NT2/D1 (cell line): ENCODE data around the gene FOXI1.

ENCODE experiments used
- DNase-seq: peaks from one replicate; pipeline ENCODE4 v3.0.0-alpha.2; 2011; ENCODE audit warnings: low read depth, low spot score
- H3K27me3 ChIP-seq: 2 replicates; pipeline ENCODE4 v1.6.0; 2011; ENCODE audit warnings: mild to moderate bottlenecking; ENCODE audit not compliant: insufficient read length, insufficient read depth
- H3K36me3 ChIP-seq: 2 replicates; pipeline ENCODE4 v1.6.1; 2011; ENCODE audit warnings: mild to moderate bottlenecking, low read length, mixed read lengths; ENCODE audit not compliant: insufficient read depth, insufficient read length
- H3K4me1 ChIP-seq: 2 replicates; pipeline ENCODE4 v1.5.1; 2011; ENCODE audit not compliant: insufficient read depth, insufficient read length
- H3K4me3 ChIP-seq: 2 replicates; pipeline ENCODE4 v1.5.1; 2011; ENCODE audit warnings: low read depth; ENCODE audit not compliant: insufficient read length
- H3K9ac ChIP-seq: 2 replicates; pipeline ENCODE4 v1.6.0; 2011; ENCODE audit warnings: low read depth; ENCODE audit not compliant: insufficient read length
- H3K9me3 ChIP-seq: 2 replicates; pipeline ENCODE4 v1.5.1; 2011; ENCODE audit warnings: mild to moderate bottlenecking, low read length; ENCODE audit not compliant: insufficient read depth
- SUZ12 ChIP-seq: IDR thresholded peaks from 2 replicates; pipeline ENCODE4 v1.6.1; 2011; ENCODE audit not compliant: insufficient read length, insufficient read depth; ENCODE audit errors: extremely low read depth
- YY1 ChIP-seq: IDR thresholded peaks from 2 replicates; pipeline ENCODE4 v1.6.1; 2011; ENCODE audit not compliant: insufficient read length, insufficient read depth
- ZNF274 ChIP-seq: IDR thresholded peaks from 2 replicates; pipeline ENCODE4 v1.6.1; 2011; ENCODE audit warnings: mild to moderate bottlenecking, low read depth, low read length

FOXI1 gene

DNA sequence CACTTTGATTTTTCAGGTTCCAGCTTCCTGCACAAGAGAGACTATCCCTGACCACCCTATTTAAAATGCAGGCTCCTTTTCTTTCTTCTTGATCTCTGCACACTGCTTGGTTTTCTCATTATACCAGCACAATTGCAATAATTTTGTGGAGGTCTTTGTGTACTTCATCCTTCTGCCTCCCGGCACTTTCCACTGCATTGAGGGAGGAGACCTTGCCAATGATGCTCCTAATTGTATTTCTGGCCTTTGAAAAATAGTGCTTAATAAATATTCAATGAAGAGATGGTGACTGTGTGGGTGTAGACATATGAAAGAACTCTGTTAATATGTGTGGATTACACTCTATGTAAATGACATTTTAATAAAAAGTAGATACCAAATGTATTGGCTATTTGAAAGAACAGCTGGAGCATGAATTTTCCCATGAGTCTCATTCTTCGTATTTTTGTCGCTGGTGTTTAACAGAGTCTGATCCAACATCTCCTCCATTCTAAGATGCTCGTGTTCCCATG lies 42.1 kb downstream of the FOXI1 start:
- no peaks in the 10 kb centered on the region for H3K9me3 ChIP-seq
- no peak overlapping the region for H3K4me3 ChIP-seq
- no peaks in the 10 kb centered on the region for H3K4me1 ChIP-seq
- no peak for TF ChIP-seq SUZ12
- TF ChIP-seq ZNF274 = no peak
- no peak for TF ChIP-seq YY1
- DNase-seq = no peak
- H3K36me3 ChIP-seq = no peaks in the 10 kb centered on the region
- H3K27me3 ChIP-seq = no peaks in the 10 kb centered on the region
- H3K9ac ChIP-seq = no peak overlapping the region

DNA sequence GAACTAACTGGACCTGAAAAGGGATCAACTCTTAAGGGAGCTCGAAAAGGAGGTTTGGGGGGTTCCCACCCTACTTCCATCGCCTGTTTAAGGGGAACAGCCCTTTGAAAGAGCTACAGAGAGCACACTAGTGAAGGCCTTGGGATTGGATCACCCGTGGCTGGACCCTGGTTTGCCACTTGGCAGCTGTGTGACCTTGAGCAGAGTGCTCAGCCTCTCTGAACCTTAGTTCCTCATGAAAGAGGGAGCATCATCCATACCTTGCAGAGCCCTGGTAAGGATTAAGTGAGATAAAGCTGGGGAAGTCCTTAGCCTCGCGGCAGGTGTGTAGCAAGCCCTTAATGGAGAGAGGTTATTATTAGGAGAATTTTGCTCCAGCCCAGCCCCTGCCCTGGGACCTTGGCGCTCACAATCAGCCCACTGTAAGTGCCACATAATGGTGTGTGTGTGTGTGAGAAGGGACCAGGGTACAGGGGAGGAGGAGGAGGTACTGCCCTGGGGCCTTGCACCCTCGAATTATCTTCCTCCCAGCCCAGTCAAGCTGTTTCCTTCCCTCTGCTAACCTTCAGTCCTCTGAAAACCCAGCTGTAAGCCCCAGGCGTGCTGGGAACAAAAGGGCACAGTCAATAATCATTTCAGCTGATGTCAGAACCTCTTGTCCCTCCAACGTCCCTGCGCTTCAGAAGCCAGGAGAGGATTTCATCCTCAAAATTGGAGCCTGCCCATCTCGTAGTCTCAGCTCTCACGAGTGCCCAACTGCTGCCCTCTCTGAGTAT lies 42.9 kb downstream of the FOXI1 start:
- Histone ChIP-seq H3K9me3 (no peaks in the 10 kb centered on the region), H3K9ac (no peak overlapping the region), H3K4me3 (no peak overlapping the region), H3K36me3 (no peaks in the 10 kb centered on the region), H3K4me1 (no peaks in the 10 kb centered on the region), H3K27me3 (no peaks in the 10 kb centered on the region)
- TF ChIP-seq YY1 (no peak), SUZ12 (no peak), ZNF274 (no peak)
- no peak for DNase-seq

DNA sequence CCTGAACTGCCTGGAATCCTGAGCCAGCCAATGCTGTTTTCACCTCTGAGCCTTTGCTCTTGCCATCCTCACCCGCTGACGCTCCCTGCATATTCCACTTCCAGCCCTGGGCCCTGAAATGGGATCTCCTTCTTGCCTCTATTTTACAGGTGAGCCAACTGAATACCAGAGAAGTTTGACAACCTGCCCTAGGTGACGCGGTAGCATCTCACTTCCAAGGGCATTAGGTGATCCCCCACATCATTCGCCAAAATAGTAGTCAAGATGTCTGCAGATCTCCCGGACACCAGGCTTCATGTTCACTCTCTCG lies 43.5 kb downstream of the FOXI1 start:
- Histone ChIP-seq H3K9me3 (no peaks in the 10 kb centered on the region), H3K27me3 (no peaks in the 10 kb centered on the region), H3K4me1 (no peaks in the 10 kb centered on the region), H3K36me3 (no peaks in the 10 kb centered on the region), H3K4me3 (no peak overlapping the region), H3K9ac (no peak overlapping the region)
- TF ChIP-seq YY1 = no peak
- TF ChIP-seq ZNF274 = no peak
- TF ChIP-seq SUZ12 = no peak
- DNase-seq = no peak

DNA sequence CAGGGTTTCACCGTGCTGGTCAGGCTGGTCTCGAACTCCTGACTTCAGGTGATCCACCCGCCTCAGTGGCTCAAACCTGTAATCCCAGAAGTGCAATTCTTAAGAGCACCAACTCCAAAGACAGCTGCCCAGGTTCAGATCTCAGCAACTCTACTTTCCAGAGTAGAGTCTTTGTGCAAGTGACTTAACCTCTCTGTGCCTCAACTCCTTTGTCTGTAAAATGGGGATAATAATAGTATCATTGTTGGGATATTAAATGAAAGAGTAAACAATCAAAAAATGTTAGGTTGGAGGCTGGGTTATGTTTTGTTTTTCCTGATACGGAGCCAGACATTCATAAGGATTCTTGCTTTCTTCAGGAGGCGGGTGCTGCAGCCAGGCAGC lies 45.0 kb downstream of the FOXI1 start:
- Histone ChIP-seq H3K27me3 (no peaks in the 10 kb centered on the region), H3K36me3 (no peaks in the 10 kb centered on the region), H3K9me3 (no peaks in the 10 kb centered on the region), H3K4me3 (no peak overlapping the region), H3K9ac (no peak overlapping the region), H3K4me1 (no peaks in the 10 kb centered on the region)
- TF ChIP-seq ZNF274 = no peak
- TF ChIP-seq SUZ12 = no peak
- TF ChIP-seq YY1 = no peak
- no peak for DNase-seq

DNA sequence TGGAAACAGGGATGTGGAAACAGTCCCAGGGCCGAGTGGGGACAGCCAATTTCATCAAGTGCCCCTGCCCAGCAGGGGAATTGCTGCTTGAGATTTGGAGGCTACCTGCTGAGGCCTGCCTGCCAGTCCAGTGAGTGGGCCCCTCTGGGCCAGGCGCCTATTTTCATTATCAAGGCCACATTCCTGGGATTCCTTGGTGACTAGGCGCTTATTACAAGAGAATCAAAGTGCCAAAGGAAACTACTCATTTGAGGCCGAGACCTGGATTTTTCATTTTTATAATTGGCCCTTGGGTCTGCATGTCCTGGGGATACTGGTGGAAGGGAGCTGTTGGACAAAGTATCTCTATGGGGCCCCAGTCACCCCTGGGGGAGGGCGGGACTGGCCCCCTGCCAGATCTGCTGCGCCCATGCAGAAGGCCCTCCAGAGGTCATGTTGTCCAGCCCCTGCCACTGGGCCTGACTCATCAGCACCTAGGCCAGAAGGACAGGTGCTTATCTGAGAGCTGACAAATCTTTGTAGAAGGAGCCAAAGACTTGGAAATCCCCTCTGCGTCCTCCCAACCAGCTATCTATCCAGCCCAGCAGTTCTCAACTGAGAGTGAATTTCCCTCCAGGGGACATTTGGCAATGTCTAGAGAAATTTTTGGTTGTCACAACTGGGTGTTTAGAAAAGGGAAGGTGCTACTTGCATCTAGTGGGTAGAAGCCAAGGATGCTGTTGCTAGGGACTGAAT lies 45.6 kb downstream of the FOXI1 start:
- Histone ChIP-seq H3K4me1 (no peaks in the 10 kb centered on the region), H3K36me3 (no peaks in the 10 kb centered on the region), H3K9ac (no peak overlapping the region), H3K27me3 (no peaks in the 10 kb centered on the region), H3K9me3 (no peaks in the 10 kb centered on the region), H3K4me3 (no peak overlapping the region)
- TF ChIP-seq YY1 = no peak
- TF ChIP-seq ZNF274 = no peak
- no peak for TF ChIP-seq SUZ12
- peak; percentile 27 for DNase-seq

DNA sequence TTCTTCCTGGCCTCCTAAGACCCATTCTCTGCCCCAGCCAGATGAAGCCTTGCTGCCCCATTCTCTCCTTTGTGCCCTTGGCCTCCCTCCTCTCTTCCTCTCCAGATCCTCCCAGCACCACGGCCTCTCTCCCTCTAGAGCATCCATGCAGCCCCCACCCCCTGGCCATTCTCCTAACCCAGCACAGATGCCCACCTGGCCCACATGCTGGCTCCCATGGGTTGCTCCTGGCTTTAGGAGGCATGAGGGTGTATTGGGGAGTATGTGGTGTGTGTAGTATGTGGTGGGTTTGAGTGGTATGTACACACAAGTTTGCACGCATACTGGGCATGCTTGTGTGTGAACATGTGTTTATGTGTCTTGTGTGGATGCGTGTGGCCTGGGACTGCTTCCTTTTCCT lies 47.1 kb downstream of the FOXI1 start:
- no peak for DNase-seq
- no peak overlapping the region for H3K9ac ChIP-seq
- TF ChIP-seq ZNF274 = no peak
- TF ChIP-seq SUZ12 = no peak
- TF ChIP-seq YY1 = no peak
- H3K4me3 ChIP-seq = no peak overlapping the region
- no peaks in the 10 kb centered on the region for H3K27me3 ChIP-seq
- H3K36me3 ChIP-seq = no peaks in the 10 kb centered on the region
- no peaks in the 10 kb centered on the region for H3K9me3 ChIP-seq
- no peaks in the 10 kb centered on the region for H3K4me1 ChIP-seq

DNA sequence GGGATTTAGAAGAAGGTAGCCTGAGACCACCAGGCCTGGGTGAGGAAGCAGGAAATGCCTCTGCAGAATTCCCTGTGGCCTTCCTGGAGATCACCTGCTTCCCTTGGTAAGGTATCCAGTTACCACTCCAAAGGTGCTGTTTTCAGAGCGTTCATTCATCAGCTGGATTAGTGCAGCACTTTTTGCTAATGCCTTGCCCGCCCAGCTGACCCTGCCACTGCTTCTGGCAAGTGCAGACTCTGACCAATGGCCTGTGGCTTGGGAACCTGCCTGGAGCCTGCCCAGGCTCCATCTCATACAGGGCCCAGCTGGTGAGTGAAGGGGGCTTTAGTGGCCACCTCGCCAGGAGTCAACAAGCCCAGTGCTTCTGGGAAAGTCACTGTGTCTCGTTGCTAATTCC lies 48.6 kb downstream of the FOXI1 start:
- TF ChIP-seq YY1 (no peak), SUZ12 (no peak)
- Histone ChIP-seq H3K4me3 (no peak overlapping the region), H3K4me1 (no peaks in the 10 kb centered on the region), H3K36me3 (no peaks in the 10 kb centered on the region), H3K27me3 (no peaks in the 10 kb centered on the region), H3K9me3 (no peaks in the 10 kb centered on the region), H3K9ac (no peak overlapping the region)
- no peak for DNase-seq
